ENCODE measurements around the gene BRME1. TPM values are rescaled to one million over a fixed set of nuclear protein-coding genes. Genes with fewer than 3 reads are reported as not detected.

The BRME1 gene
- total RNA-seq, 2 experiments from 2014 or later, result 7.7 to 9.0 TPM

GRCh38 chr19:13937479-13938300 is 31.8 kb upstream of the BRME1 start:
- no peak for DNase-seq
- Mint-ChIP-seq H3K36me3 (no peaks in the 10 kb centered on the region), H3K9me3 (no peaks in the 10 kb centered on the region), H3K4me3 (no peak overlapping the region), H3K4me1 (ENCODE audit: low read depth) (peaks cover 4% of the 10 kb centered on the region), H3K27me3 (peaks cover 9% of the 10 kb centered on the region), H3K27ac (no peak overlapping the region)
- CTCF ChIA-PET, result no interaction called here
- POLR2A ChIA-PET, result no interaction called here
- intact Hi-C loops (cut with micrococcal nuclease), result no loop called here

GRCh38 chr19:13935765-13936510 is 30.0 kb upstream of the BRME1 start:
- no peak for DNase-seq
- no peak overlapping the region for H3K27ac Mint-ChIP-seq
- peaks cover 9% of the 10 kb centered on the region for H3K27me3 Mint-ChIP-seq
- no peaks in the 10 kb centered on the region for H3K9me3 Mint-ChIP-seq
- no peaks in the 10 kb centered on the region for H3K36me3 Mint-ChIP-seq
- peaks cover 4% of the 10 kb centered on the region for H3K4me1 Mint-ChIP-seq (ENCODE audit: low read depth)
- ChIA-PET POLR2A (no interaction called here), CTCF (interaction anchor here (0.6 kb wide), 1 partner anchor 123 kb away, joined by 3 read pairs; no protein-coding TSS in a partner anchor)
- intact Hi-C loops (cut with micrococcal nuclease), result no loop called here
- no peak overlapping the region for H3K4me3 Mint-ChIP-seq

- Mint-ChIP-seq H3K36me3 (no peaks in the 10 kb centered on the region), H3K9me3 (no peaks in the 10 kb centered on the region), H3K4me3 (no peak overlapping the region), H3K27ac (no peak overlapping the region), H3K27me3 (peaks cover 9% of the 10 kb centered on the region), H3K4me1 (ENCODE audit: low read depth) (peaks cover 4% of the 10 kb centered on the region)
- DNase-seq, result no peak
- ChIA-PET POLR2A (no interaction called here), CTCF (interaction anchor here (1.2 kb wide), 1 partner anchor 125 kb away, joined by 3 read pairs; no protein-coding TSS in a partner anchor)
- intact Hi-C loops (cut with micrococcal nuclease), result no loop called here
These were observed 28.8 kb upstream of the BRME1 start for GRCh38 chr19:13934785-13935109.

GRCh38 chr19:13932911-13933393 is 27.0 kb upstream of the BRME1 start:
- peaks cover 9% of the 10 kb centered on the region for H3K27me3 Mint-ChIP-seq
- POLR2A ChIA-PET, result no interaction called here
- no peaks in the 10 kb centered on the region for H3K9me3 Mint-ChIP-seq
- DNase-seq, result no peak
- intact Hi-C loops (cut with micrococcal nuclease), result no loop called here
- peaks cover 6% of the 10 kb centered on the region for H3K36me3 Mint-ChIP-seq
- H3K4me3 Mint-ChIP-seq, result no peak overlapping the region
- H3K4me1 Mint-ChIP-seq (ENCODE audit: low read depth), result peaks cover 4% of the 10 kb centered on the region
- CTCF ChIA-PET, result interaction anchor here (1.1 kb wide), 1 partner anchor 116 kb away, joined by 3 read pairs; no protein-coding TSS in a partner anchor
- H3K27ac Mint-ChIP-seq, result no peak overlapping the region

GRCh38 chr19:13932149-13932637 is 26.3 kb upstream of the BRME1 start:
- no peak overlapping the region for H3K27ac Mint-ChIP-seq

GRCh38 chr19:13931391-13932148 is 25.7 kb upstream of the BRME1 start:
- Mint-ChIP-seq H3K36me3 (peaks cover 13% of the 10 kb centered on the region), H3K27me3 (peaks cover 6% of the 10 kb centered on the region), H3K4me1 (ENCODE audit: low read depth) (peaks cover 2% of the 10 kb centered on the region), H3K27ac (no peak overlapping the region), H3K9me3 (no peaks in the 10 kb centered on the region), H3K4me3 (no peak overlapping the region)
- CTCF ChIA-PET, result no interaction called here
- no peak for DNase-seq
- POLR2A ChIA-PET, result no interaction called here
- intact Hi-C loops (cut with micrococcal nuclease), result no loop called here

More at GRCh38 chr19:13932149-13932637, 26.3 kb upstream of the BRME1 start:
- Mint-ChIP-seq H3K27me3 (peaks cover 6% of the 10 kb centered on the region), H3K4me1 (ENCODE audit: low read depth) (peaks cover 2% of the 10 kb centered on the region), H3K9me3 (no peaks in the 10 kb centered on the region), H3K36me3 (peaks cover 7% of the 10 kb centered on the region), H3K4me3 (no peak overlapping the region)
- no peak for DNase-seq
- intact Hi-C loops (cut with micrococcal nuclease), result no loop called here
- ChIA-PET POLR2A (no interaction called here), CTCF (interaction anchor here (1.1 kb wide), 1 partner anchor 117 kb away, joined by 3 read pairs; no protein-coding TSS in a partner anchor)

- ChIA-PET POLR2A (no interaction called here), CTCF (no interaction called here)
- intact Hi-C loops (cut with micrococcal nuclease), result no loop called here
- Mint-ChIP-seq H3K27me3 (peaks cover 6% of the 10 kb centered on the region), H3K4me1 (ENCODE audit: low read depth) (peaks cover 2% of the 10 kb centered on the region), H3K36me3 (peaks cover 14% of the 10 kb centered on the region), H3K27ac (no peak overlapping the region), H3K4me3 (no peak overlapping the region), H3K9me3 (no peaks in the 10 kb centered on the region)
- no peak for DNase-seq
These were observed 24.5 kb upstream of the BRME1 start for GRCh38 chr19:13930402-13930801.

GRCh38 chr19:13929956-13930355 is 24.0 kb upstream of the BRME1 start:
- peaks cover 14% of the 10 kb centered on the region for H3K36me3 Mint-ChIP-seq
- no peak overlapping the region for H3K4me3 Mint-ChIP-seq
- H3K4me1 Mint-ChIP-seq (ENCODE audit: low read depth), result peaks cover 2% of the 10 kb centered on the region
- no peak for DNase-seq
- H3K27ac Mint-ChIP-seq, result no peak overlapping the region
- intact Hi-C loops (cut with micrococcal nuclease), result no loop called here
- CTCF ChIA-PET, result no interaction called here
- no peaks in the 10 kb centered on the region for H3K9me3 Mint-ChIP-seq
- peaks cover 6% of the 10 kb centered on the region for H3K27me3 Mint-ChIP-seq
- POLR2A ChIA-PET, result no interaction called here

- Mint-ChIP-seq H3K36me3 (peaks cover 19% of the 10 kb centered on the region), H3K27ac (no peak overlapping the region), H3K27me3 (no peaks in the 10 kb centered on the region), H3K9me3 (no peaks in the 10 kb centered on the region), H3K4me3 (no peak overlapping the region), H3K4me1 (ENCODE audit: low read depth) (peaks cover under 1% of the 10 kb centered on the region)
- ChIA-PET CTCF (no interaction called here), POLR2A (no interaction called here)
- intact Hi-C loops (cut with micrococcal nuclease), result no loop called here
- no peak for DNase-seq
These were observed 23.4 kb upstream of the BRME1 start for GRCh38 chr19:13929340-13929739.

GRCh38 chr19:13926715-13927114 is 20.8 kb upstream of the BRME1 start:
- no peak for DNase-seq
- Mint-ChIP-seq H3K27ac (no peak overlapping the region), H3K36me3 (peaks cover 32% of the 10 kb centered on the region), H3K9me3 (no peaks in the 10 kb centered on the region), H3K4me3 (no peak overlapping the region), H3K27me3 (no peaks in the 10 kb centered on the region), H3K4me1 (ENCODE audit: low read depth) (no peaks in the 10 kb centered on the region)
- POLR2A ChIA-PET, result no interaction called here
- CTCF ChIA-PET, result interaction anchor here (1.2 kb wide), 1 partner anchor 132 kb away, joined by 3 read pairs; no protein-coding TSS in a partner anchor
- intact Hi-C loops (cut with micrococcal nuclease), result no loop called here

- H3K4me1 Mint-ChIP-seq (ENCODE audit: low read depth), result no peaks in the 10 kb centered on the region
- H3K27ac Mint-ChIP-seq, result no peak overlapping the region
- intact Hi-C loops (cut with micrococcal nuclease), result no loop called here
- H3K36me3 Mint-ChIP-seq, result peaks cover 39% of the 10 kb centered on the region
- peaks cover 2% of the 10 kb centered on the region for H3K9me3 Mint-ChIP-seq
- H3K27me3 Mint-ChIP-seq, result no peaks in the 10 kb centered on the region
- POLR2A ChIA-PET, result interaction anchor here (0.6 kb wide), 1 partner anchor 10 kb away, joined by 3 read pairs; no protein-coding TSS in a partner anchor
- no peak overlapping the region for H3K4me3 Mint-ChIP-seq
- CTCF ChIA-PET, result interaction anchor here (1.2 kb wide), 1 partner anchor 133 kb away, joined by 3 read pairs; no protein-coding TSS in a partner anchor
- no peak for DNase-seq
These were observed 20.1 kb upstream of the BRME1 start for GRCh38 chr19:13926010-13926409.
